Measurements from ENCODE around the gene TUNAR.
A peak's percentile ranks its signal among the peaks of the same experiment; 100 is the strongest.

The TUNAR gene

DNA sequence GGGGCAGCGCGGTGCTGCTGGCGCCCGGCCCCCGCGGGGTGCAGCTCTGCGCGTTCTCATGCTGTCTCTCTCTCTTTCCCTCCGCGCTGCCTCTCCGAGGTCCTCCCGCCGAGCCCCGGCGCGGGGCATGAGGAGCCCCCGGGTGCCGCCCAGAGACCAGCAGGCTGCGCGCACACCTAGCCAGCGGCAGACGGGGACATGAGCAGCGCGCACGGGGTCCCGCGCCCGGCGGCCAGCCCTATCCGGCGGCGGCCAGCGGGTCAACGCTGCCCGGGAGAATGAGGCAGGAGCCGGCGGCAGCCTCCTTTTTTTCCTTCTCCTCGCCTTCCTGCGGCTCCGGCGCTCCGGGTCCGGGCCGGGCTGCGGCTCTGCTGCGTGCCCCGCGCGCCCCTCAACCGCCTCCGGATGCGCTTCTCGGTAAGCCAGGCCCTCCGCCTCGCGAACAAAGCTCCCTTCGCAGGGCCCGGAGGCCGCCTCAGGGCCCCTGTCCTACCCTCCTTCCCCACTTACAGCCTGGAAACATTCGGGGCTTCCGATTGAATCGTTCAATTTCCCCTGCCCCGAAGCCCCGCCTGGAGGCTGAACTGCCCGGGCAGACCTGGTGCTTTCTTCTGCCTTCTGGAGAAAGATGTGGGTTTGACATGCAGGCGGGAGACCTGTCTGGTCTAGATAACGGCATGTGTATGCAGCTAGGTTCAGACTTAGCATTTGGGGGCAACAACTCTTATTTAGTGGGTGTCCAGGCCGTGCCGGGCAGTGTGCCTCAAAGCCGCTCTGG is at the start of gene TUNAR:
Gene TUNAR (plus strand): TSS at position 72 of the 778 bp plus-strand sequence.
- peak; percentile 24 for DNase-seq

DNA sequence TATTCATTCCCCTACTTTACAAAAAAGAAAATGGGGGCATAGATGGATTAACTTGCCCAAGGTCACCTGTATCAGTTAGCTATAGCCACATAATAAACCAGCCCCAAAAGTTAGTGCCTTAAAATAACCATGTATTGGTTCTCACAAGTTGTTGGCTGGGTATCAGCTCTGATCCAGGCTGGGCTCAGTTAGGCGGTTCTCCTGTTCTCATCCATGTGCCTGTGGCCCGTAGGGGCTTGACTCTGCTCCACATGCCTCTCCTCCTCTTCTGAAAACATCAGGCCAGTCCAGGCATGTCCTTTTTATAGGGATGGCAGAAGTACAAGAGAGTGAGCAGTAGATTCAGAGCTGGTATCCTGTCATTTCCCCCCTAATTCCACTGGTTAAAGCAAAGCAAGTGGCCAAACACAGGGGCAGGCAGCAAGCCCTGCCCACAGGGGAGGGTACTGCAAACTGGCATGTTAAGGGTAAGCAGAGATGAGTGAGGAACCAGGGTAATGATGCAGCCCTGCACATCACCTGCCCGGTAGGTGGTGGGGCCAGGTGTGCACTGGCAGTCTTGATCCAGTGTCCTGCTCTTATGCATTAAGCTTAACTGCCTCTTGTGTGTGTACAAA is 47.9 kb upstream of the TUNAR start:
- DNase-seq, result peak; percentile 36

DNA sequence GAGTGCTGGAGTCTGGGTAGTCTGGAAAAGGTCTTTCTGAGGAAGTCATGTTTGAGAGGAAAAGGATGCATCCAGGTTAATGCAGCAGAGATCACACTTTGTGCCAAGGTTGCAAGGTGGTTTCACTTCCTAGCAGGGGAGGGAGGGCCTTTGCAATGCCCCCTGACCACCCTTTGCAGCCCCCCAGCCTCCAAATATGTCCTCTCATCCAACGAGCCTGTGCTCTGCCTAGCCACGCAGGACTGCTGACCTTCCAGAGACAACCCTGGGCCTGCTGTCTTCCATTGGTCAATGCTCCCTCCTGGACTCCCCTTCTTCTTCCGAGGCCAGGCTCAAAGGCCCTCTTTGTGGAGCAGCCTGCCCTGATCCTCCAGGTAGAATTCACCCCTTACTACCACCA is 47.3 kb upstream of the TUNAR start:
- no peak for DNase-seq

DNA sequence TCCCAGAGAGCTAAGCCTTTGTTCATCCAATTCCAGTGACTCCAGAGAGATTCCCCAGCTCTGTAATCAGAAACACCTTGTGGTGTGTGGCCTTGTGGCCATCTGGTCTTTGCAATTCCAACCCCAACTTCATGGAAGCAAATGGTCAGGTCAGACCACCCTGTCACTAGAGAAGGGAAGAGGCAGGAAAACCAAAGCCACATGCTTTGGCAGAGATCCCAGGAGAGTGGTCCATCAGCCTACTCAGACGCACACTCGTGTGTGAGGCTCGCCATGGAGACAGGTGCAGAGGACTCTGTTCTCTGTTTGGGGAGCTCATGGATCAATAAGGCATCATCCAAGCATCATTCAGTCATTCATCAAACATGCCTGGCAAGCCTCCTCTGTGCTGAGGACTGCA is 46.2 kb upstream of the TUNAR start:
- no peak for DNase-seq

DNA sequence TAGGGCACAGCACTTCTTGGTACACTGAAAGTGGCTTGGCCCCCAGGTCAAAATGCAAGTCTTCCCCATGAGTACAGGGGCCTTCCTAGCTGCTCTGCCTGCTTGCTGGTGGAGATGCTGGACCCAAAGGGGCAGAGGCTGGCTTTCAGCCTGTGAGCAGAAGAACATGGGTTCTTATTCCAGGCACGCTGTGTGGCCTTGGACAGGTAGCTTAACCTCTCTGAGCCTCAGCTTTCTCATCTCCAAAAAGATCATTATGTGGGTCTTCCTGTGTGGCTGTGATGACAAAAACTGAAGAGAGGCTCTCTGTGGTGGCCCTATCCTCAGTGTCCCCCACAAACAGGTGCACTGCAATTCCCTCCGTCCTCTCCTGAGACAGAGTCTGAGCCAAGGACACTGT is 45.6 kb upstream of the TUNAR start:
- DNase-seq, result no peak

DNA sequence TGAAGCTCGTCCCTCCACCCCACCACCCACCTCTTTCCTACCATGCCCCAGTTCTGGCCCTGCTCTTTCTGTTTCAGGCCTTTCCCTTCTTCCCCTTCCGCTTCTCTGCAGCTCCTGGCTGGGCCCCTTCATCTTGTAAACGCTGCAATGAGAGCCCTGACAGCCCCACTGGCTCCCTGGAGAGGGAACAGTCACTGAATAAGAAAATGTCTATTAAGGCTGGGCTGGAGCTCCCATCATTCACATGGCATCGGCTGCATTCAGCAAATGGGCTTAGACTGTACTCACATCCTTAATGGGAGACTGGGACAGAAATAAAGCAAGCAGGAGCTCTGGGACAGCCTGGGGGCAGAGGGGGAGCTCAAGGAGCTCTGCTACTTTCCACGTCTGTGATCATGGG is 45.2 kb upstream of the TUNAR start:
- no peak for DNase-seq

DNA sequence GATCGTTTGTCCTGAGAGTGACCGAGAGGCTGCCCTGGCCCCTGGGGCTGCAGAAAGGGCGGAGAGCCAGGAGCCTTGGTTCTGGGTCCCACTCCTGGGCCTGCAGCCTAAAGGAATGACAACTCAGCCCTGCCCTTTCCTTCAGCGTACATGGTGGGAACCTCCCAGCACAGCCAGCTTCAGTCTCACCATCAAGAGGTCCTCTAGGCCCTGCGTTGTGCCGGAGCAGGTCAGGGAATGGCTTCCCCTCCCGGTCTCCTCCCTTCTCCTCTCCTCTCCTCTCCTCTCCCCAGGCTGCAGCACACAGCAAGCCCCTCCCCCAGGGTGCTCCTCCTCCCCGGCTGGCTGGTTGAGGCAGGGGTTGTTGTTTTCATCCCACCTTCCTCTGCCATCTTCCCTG is 44.6 kb upstream of the TUNAR start:
- DNase-seq, result no peak

DNA sequence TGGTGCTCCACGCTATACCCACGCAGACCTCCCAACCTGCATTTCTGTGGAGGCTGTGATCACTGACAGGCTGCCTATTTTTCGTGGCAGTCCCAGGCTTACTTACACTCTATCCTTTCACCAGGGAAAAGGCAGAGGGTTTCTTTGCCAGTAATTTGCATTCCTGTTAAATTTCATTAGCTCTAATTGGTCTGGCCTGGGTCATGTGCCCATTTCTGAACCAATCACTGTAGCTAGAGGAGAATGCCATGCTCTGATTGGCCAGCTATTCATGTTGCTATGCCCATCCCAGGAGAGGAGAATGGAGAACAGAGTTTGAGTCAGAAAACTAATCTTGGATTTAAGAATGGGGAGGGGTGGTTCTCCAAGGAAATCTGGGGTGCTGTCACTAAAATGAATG is 43.2 kb upstream of the TUNAR start:
- no peak for DNase-seq

DNA sequence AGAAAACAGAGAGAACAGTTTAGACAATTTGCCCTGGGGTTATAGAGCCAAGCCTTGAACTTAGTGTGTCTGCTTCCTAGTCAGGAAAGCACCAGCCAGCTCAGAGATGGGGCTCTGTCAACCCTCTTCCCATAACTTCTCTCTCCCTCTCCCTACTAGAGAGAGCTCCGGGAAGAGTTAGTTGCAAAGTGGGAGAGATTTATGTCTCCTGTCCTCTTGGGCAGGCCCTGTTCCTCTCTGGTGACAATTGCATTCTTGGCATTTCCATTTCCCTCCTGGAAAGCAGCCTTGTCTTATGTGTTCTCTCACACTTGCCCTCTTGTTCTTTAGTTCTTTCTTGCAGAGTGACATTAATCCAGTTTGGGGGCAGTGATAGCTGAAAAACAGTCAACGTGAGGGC is 42.1 kb upstream of the TUNAR start:
- no peak for DNase-seq

DNA sequence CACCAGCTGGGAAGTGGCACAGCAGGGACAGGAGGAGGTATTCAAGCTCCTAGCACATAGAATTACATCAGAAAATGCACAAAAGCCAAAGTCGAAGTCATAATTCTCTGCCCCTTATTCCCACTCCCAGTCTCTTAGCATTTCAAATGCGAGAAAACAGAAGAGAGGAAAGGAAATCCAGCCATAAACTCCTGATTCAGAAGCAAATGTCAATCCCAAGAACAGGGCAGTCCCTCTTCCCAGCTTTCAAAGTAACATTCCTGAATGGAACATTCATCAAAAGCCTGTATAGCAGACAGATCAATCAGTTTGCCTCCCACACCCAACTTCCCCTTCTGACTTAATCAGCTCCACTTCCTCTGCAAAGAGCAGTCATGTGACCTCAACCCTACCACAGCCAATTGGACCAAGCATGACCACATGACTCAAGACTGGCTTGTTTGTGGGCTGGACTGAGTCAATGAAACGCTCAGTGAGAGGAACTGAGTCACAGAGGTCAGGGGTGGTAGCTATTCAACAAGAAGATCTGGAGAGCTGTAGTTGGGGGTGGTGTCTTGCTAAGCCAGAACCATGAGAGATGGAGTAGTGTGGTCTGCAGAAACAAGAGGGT is 41.4 kb upstream of the TUNAR start:
- no peak for DNase-seq

DNA sequence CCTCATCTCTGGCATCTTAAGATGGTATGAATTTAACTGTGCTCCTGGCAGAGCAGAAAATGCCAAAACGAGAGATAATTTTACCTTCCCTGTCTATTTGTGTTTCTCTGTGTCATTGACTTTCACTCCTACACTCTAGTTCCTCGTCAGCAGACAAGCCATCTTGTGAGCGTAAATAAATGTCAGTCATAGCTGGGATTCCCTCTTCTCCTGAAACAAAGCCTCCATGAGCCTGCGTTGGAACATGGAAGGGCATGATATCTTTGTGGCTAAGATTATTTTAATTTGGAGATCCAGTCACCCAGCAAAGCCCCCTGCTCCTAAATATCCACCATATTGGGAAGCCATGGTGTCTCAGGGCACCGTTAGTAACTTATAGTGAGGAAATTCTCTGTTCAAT is 37.8 kb upstream of the TUNAR start:
- DNase-seq, result no peak

DNA sequence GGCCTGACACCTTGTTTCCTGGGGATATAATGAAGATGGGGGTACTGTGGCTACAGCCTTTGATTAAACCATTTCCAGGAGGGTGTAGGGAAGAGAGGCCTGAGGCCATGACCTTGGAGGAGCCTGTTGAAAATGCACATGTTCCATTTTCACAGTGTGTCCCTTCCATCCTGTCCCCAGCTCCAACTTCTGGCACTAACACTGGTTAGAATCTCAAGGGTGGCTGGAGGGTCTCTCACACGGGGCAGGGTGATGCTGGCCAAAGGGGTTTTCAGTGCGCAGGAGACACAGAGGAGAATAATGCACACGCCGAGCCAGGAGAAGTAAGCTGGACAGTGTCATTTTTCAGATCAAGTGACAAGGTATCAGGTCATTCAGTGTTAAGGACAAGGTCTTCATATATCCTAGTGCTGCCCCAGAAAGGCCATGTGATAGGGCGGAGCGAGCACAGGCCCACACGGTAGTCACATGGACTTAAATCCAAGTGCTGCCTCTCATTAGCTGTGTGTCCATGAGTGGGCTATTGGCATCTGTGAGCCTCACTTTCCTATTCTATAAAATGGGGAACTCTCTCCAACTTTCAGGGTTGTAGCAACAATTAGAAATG is 36.4 kb upstream of the TUNAR start:
- no peak for DNase-seq

DNA sequence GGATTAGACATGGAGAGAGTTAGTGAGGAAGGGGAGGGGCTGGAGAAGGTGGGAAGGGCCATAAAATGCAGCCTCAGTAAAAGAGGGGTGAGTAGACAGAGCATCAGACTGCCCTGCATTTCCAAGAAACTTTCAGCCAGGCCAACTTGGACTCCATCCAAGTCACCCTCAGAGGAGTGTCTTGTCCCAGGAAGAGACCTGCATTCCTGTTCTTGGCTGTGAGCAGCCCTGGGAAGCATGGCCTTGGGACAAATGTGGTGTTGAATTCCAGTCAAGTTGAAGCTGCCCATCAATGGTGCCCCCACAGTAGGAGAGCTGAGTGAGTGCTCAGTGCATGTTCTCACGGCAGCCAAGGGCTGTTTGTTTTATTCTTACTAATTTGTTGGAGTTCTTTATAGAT is 35.0 kb upstream of the TUNAR start:
- DNase-seq, result no peak

DNA sequence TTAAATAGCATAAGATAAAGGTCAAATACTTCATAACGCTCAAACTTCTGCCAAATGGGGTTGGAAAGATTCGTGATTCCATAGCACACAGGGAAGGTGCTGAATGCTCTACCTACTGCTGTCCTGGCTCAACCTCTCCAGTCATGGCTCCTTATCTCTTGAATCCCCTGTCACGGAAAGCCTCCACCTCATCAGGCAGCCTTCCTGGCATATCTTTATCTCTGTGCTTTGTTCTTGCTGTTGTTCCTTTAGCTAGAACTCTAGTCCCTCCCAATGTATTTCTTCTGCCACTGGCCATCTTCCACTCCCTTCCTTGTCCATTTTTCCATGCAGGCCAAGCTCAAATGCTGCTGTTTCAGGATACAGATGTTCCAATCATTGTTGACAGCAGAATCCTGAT is 26.9 kb upstream of the TUNAR start:
- no peak for DNase-seq

DNA sequence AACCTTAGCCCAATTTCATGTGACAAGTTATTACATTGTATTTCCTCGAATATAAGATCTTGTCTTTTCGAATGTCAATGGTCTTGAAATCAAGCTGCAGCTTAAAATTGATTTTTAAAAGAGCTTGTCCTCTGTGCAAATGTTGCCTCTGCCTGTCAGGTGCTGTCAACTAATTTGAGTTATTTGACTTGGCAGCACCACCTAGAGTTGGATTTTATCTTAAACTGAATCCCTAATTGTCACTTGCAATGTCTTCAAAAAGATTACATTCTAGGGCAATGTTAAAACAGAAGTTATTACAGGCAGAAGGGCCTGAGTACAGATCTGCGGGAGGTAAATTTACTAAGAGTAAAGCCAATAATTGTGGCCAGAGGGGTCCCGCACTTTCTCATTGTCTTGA is 26.2 kb upstream of the TUNAR start:
- DNase-seq, result no peak

DNA sequence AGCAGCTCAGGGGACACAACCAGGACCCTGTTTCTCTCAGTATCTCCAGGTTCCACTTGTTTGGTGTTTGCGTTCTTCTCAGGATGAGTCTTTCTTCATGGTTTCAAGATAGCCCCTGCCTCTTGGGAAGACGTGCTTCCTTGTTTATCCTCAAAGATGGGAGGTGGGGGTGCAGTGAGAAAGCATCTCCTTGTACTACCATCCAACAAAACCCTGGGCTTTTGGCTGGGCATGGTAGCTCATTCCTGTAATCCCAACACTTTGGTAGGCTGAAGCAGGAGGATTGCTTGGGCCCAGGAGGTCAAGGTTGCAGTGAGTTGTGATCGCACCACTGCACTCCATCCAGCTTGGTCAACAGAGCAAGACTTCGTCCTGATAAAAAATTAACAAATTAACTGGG is 21.0 kb upstream of the TUNAR start:
- DNase-seq, result no peak

DNA sequence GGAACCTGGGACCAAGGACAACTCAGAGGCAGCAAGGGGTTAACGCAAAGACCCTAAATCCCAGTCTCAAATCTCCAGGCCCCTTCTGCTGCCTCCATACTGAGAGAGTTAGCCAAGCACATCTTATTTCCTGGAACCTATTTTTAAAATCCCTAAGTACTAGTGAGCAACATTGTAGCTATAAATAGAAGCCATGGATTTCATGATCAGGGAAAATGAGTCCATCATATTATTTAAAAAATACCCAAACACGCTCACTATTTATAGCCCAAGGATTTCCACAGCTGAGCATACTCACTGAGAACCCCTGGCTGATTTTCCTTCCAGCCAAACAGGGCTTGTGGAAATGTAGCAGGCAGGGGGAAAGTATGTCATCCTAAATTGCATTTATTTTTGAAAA is 19.4 kb upstream of the TUNAR start:
- no peak for DNase-seq

DNA sequence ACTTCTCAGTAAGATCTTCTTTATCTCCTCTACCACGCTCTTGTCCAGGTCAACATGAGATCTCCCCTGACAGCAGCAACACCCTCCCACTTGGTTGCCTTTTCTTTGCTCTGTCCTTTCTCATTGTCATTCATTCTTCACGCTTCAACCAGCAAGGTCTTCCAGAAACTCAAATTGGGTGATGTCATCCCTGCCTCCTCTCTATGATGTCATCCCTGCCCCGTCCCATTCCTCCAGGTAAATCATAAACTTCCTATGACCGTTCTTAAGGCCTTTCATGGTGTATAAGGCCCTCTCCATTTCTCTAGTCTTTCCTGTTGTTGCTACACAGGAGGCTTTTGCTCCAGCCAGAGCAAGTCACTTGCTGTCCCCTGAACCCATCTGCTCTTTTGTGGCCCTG is 17.7 kb upstream of the TUNAR start:
- no peak for DNase-seq

DNA sequence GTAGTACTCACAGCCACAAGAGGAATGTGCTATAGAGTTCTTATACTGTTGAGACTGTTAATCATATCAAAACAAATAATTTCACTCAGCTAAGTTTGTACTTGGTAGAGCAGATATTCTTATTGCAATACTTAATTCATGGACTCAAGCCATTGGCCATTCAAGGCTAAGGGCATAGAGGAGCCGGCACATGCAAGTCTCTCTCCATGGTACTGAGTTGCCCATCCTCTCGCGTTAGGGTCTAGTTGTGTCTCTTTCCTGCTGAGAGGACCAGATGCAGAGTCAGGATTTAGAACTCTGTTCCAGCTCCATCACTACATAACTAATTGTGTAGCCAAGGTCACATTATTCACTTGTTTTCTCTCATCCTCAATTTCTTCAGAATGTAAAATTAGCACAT is 14.4 kb upstream of the TUNAR start:
- no peak for DNase-seq

DNA sequence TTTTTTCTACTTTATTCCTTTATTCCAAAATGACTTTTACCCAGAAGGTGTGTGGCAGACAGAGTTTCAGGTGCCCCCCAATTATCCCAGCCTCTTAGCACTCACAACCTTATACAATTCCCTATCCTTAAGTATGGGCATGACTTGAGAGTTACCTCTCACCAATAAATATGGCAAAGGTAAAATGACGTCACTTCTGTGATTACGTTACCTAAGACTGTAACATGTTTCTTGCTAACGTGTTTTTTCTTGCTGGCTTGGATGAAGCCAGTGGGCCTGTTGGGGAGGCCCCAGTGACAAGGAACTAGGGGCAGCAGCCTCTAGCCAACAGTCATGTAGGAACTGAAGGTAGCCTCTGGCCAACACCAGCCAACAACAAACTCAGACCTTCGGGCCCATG is 13.3 kb upstream of the TUNAR start:
- DNase-seq, result no peak

DNA sequence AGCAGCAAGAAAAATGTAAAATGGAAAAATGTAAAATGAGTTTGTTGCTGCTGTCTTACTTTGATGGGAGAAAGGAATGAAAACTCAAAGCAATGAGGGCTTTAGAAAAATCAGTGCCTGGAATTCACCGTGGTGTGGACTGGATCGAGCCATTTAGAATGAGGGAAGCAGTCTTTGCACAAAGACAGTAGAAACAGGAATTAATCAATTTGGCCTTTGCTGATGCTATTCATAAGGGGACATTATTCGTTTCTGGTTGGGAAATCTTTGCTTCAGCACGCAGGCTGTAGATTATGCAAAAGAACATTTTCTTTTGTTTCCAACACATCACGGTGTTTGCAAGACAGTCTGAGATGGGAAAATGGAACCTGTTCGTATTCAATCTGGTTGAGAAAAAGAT is 6.9 kb upstream of the TUNAR start:
- DNase-seq, result no peak

DNA sequence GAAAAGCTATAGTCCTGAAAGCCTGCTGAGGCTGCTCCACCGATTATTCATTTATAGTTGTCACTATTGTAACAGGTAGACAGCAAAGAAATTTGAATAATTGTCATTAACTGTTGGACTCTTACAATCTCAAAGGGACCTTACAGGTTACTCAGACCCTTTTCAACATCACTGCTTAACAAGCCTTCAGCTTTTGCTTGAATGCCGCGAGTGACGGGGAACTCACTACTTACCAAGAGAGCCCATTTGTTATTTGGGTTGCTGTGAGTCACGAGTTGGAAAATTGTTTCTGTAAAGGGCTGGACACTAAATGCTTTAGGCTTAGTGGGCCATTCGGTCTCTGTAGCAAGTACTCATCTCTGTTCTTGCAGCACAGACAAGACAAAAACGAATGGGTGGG is 5.9 kb upstream of the TUNAR start:
- no peak for DNase-seq

DNA sequence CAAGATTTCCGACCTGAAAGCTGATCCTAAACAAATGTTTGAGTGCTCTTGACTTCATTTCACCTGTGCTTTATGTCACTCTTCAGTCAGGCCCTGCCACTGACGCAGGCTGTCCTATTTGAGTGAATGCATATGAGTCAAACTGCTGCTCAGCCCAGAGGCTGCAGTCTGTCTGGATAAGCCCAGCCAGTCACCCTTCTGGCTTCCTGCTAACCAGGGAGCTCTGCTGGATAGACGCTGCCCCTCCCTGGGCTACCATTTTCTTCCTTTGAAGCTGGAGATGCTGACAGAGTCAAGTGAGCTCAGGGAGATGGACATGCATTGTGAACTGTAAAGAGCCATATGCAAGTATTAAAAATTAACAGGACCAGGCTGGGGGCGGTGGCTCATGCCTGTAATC is 5.1 kb upstream of the TUNAR start:
- no peak for DNase-seq

DNA sequence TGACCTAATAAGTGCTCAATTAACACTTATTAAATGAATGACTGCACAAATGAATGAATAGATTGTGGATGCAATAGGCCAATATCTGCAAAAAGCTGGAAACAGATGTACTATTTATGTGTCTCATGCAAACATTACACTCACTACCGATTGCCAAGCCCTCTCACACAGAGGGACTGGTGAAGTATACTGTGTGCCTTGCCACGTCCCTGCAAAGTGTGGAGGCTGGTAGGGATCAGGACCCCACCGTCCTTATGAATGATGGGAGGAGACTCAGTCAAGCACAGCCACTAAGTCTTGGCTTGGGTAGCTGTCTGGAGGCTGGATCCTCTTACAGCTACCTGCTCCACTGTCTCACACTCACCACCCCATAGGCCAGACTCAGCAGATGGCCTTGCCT is 3.9 kb upstream of the TUNAR start:
- no peak for DNase-seq

All from NCI-H1105 (cell line).